T-helper 2 cell treated with Interferon-gamma antibody and Interleukin-4, amounts not matched to agents 5 μg/mL and 100 μg/mL, for 36 hours (primary cell): ENCODE measurements around the gene CORO2B.

Experiments used
- DNase-seq: peaks from one replicate; pipeline ENCODE4 v3.0.0; 2021; ENCODE audit warnings: low spot score
- H3K27ac Mint-ChIP-seq: one replicate; pipeline ENCODE4 v1.8.0; 2021; ENCODE audit warnings: mild to moderate bottlenecking, mixed read lengths
- H3K27me3 Mint-ChIP-seq: one replicate; pipeline ENCODE4 v1.8.0; 2021; ENCODE audit warnings: low read depth, mixed read lengths
- H3K36me3 Mint-ChIP-seq: one replicate; pipeline ENCODE4 v1.8.0; 2021; ENCODE audit warnings: low read depth, mixed read lengths
- H3K4me1 Mint-ChIP-seq: one replicate; pipeline ENCODE4 v1.8.0; 2021; ENCODE audit warnings: low read depth, mixed read lengths
- H3K4me3 Mint-ChIP-seq: one replicate; pipeline ENCODE4 v1.8.0; 2022; ENCODE audit warnings: mild to moderate bottlenecking, moderate library complexity, mixed read lengths
- H3K9me3 Mint-ChIP-seq: one replicate; pipeline ENCODE4 v1.8.0; 2021; ENCODE audit warnings: mixed read lengths

Gene CORO2B

DNA sequence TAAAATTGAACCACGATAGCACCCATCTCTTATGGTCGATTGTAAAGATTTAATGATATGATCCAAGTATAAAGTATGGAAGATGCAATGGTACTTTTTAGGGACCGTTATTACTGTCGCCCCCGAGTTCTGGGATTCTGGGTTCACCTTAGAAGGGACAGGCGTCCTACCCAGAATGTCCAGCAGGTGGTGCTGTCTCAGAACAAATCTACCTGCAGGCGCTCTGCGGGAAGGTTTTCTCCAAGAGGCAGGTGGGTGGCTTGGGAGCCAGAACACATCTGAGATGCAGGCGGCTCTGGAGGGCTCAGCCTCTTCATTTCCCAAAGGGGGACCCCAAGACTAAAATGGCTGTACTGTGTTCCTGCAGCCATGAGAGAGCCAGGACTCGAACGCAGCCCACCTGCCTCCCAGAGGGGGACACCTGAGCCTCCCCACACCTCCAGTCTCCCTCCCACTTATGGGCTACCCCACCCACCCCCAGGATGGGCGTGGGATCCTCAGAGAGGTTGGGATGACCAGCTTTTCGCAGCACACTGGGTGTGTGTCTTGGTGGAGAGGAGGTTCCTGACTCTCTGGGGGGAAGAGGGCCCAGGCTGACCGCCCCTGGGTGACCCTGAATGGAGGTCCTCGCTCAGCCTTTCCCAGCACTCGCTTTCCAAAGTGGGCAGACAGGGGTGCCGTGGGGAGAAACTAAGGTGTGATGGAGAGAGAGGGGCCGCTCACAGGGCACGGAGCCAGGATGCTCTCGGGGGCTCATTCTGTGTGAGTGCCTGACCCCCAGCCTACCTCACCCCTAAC, 28.1 kb upstream of the CORO2B start:
- H3K4me1 Mint-ChIP-seq = no peaks in the 10 kb centered on the region
- H3K27me3 Mint-ChIP-seq = peaks cover 18% of the 10 kb centered on the region
- peak; percentile 51 for DNase-seq
- H3K9me3 Mint-ChIP-seq = no peaks in the 10 kb centered on the region
- H3K4me3 Mint-ChIP-seq = no peak overlapping the region
- no peaks in the 10 kb centered on the region for H3K36me3 Mint-ChIP-seq
- no peak overlapping the region for H3K27ac Mint-ChIP-seq

DNA sequence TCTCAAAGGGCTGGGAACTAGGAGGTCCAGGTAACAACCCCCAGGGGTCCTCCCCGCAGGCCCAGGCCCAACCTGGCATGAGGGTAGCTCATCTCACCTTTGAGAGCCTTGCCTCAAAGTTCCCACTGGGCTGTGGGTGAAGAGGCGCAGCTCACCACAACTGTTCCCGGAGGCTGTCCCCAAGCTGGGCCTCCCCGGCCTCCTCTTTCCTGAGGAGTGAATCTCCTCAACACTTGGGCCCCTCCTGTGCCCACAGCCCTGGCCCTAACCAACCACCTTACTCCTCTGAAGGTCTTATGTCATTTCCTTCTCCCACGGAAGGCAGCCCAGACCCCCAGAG, 27.5 kb upstream of the CORO2B start:
- H3K27ac Mint-ChIP-seq = no peak overlapping the region
- peaks cover 18% of the 10 kb centered on the region for H3K27me3 Mint-ChIP-seq
- no peak for DNase-seq
- no peak overlapping the region for H3K4me3 Mint-ChIP-seq
- no peaks in the 10 kb centered on the region for H3K9me3 Mint-ChIP-seq
- no peaks in the 10 kb centered on the region for H3K36me3 Mint-ChIP-seq
- H3K4me1 Mint-ChIP-seq = no peaks in the 10 kb centered on the region

DNA sequence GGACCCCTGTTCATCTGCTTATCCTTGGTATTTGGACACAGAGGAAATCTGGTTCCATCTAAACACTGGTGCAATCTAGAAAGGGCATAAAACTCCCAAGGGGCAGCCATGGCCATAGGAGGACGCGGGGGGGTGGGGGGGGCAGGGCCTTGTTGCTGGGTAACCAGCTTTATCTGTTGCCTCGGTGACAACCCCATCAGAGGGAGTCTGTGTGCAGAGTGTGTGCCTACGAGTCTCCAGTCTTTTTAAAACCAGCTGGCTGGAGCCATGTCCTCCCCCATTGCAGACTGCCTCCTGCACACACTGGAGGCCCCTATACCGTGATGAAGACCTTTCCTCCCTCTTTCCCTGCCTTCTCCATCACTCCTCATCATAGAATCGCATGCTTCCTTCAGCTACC, 26.4 kb upstream of the CORO2B start:
- Mint-ChIP-seq H3K4me1 (no peaks in the 10 kb centered on the region), H3K9me3 (no peaks in the 10 kb centered on the region), H3K4me3 (no peak overlapping the region), H3K27ac (no peak overlapping the region), H3K27me3 (peaks cover 22% of the 10 kb centered on the region), H3K36me3 (no peaks in the 10 kb centered on the region)
- no peak for DNase-seq

DNA sequence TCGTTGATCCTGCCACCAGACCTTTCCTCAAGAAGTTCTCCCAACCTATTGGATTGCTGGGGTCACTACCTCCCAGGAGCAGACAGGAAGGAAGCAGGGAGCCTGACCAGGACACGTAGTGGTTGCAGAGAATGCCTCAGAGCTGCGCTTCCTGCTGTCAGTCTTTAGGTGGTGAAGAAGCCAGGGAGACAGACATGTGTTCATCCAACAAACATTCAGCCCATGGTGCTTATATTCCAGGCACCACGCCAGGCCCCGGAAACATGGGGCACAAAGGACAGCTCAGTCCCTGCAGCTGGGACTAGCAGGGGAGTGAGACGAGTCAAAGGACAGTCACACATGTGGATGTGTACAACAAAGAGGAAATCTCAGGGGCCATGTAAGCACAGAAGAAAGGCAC, 26.0 kb upstream of the CORO2B start:
- H3K36me3 Mint-ChIP-seq = no peaks in the 10 kb centered on the region
- no peaks in the 10 kb centered on the region for H3K9me3 Mint-ChIP-seq
- peak; percentile 2 for DNase-seq
- H3K27me3 Mint-ChIP-seq = peaks cover 23% of the 10 kb centered on the region
- no peak overlapping the region for H3K27ac Mint-ChIP-seq
- H3K4me1 Mint-ChIP-seq = no peaks in the 10 kb centered on the region
- no peak overlapping the region for H3K4me3 Mint-ChIP-seq

DNA sequence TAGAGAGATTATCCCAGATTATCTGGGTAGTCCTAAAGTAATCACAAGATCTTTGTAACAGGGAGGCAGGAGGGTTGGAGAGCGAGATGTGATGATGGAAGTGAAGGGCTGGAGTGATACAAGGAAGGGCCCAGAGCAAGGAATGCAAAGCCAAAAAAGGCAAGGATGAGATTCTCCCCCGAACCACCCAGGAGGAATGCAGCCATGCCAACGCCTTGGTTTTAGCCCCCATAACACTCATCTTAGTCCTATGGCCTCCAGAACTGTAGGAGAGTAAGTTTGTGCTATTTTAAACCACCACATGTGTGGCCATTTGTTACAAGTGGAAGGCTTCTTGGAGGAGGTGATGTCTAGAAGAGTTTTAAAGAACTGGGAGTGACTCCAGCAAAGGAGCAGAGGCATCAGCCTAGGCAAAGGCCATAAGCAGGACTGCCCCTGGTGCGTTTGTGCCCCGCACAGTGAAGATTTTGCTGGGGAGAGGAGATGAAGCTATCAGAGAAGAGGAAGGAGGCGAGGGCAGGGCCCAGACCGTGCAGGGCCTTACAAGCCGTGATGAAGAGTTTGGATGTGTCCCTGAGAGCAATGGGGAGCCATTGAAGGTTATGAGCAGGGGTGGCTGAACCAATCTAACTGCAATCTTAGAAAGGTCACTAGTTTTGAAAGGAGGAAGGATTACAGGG, 25.3 kb upstream of the CORO2B start:
- no peak for DNase-seq
- no peaks in the 10 kb centered on the region for H3K4me1 Mint-ChIP-seq
- H3K36me3 Mint-ChIP-seq = no peaks in the 10 kb centered on the region
- H3K27ac Mint-ChIP-seq = no peak overlapping the region
- H3K9me3 Mint-ChIP-seq = no peaks in the 10 kb centered on the region
- H3K4me3 Mint-ChIP-seq = no peak overlapping the region
- H3K27me3 Mint-ChIP-seq = peaks cover 26% of the 10 kb centered on the region

DNA sequence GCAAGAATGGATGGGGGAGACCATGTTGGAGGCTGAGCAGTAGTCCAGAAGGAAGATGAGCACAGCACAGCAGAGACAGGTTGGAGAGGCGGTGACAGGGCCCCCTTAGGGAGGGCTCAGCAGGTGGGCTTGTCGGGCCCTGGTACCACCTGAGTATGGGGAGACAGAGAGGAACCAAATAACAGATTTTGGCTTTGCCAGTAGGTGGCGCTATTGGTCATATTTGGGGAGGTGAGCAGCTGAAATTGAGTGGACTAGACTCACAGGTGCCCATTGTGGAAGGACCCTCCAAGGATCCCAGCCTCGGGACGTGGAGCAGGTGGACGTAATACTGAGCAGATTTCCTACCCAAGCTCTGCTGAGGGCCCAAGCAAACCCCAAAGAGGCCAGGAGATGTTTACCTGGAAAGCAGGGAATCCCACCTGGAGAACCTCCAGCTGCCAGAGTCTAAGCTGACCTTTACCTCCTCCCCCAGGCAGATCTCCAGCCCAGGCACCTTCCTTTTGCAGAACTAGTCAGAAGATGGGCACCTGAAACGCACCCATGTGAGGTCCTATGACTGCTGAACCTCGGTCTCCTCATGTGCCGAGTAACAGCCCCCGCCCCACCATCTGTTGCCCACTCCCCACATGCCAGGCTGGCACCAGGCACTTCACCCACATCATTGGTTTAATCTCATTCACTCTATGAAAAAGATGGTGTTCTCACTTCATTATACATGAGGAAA, 24.6 kb upstream of the CORO2B start:
- no peak overlapping the region for H3K27ac Mint-ChIP-seq
- peaks cover 30% of the 10 kb centered on the region for H3K27me3 Mint-ChIP-seq
- no peaks in the 10 kb centered on the region for H3K36me3 Mint-ChIP-seq
- peak; percentile 46 for DNase-seq
- H3K4me3 Mint-ChIP-seq = no peak overlapping the region
- no peaks in the 10 kb centered on the region for H3K9me3 Mint-ChIP-seq
- peaks cover 6% of the 10 kb centered on the region for H3K4me1 Mint-ChIP-seq

DNA sequence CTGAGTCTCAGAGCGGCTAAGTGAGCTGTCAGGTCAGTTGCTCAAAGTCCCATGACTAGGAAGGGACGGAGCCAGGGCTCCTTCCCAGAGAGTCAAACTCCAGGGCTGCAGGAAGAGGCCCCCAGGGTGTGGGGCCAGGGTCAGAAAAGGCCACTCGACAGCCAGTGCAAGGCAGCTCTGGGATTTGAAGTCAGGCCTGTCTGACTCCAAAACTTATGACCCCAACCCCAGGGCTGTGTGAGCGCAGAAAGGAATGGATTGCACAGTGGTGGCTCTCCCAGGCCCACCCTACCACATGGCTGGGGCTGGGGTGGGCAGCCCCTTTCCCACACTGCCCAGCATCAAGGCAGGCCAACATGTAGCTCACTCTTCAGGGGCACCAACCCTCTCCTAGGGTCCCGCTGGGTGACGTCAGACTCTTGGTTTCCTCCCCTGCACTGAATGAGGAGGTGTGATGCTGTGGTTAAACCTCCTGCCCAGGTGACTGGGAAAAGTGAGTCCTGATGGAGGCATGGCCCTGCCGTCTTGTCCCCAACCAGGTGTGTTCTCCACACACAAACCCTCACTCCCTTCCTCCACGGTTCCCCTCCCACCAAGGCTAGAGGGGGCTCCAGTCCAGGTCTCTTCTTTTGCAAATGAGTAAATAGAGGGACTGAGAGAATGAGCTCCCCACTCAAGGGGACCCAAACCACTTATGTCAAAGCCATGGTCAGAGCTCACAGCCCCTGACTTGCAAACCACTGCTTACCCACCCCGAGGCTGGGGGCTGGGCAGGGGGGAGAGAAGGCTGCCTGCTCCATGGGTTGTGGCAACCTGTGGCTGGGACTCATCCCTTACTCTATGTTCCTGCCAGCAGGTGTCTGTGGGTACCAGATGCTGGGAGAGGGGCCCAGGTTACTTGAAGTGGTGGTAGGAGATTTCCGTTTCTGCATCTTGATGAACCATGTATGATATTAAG, 23.8 kb upstream of the CORO2B start:
- no peak overlapping the region for H3K4me3 Mint-ChIP-seq
- H3K4me1 Mint-ChIP-seq = peaks cover 12% of the 10 kb centered on the region
- no peak for DNase-seq
- H3K27ac Mint-ChIP-seq = no peak overlapping the region
- H3K36me3 Mint-ChIP-seq = no peaks in the 10 kb centered on the region
- H3K9me3 Mint-ChIP-seq = no peaks in the 10 kb centered on the region
- H3K27me3 Mint-ChIP-seq = peaks cover 35% of the 10 kb centered on the region

DNA sequence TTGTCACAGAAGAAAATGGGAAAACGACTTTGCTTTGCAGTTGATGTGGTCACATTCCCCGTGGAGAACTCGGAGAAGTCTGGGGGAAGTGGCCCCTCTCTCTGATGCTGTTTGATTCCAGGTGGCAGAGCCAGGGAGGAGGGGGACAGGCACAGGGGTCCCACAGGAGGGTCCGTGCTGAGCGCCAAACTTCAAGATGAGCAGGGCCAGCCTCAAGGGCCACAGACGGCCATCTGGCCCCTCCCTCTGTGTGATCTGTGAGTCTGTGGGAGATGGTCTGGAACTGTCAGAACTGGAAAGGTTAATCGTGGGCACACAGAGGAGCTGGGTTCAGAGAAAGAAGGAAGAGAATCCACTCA, 23.1 kb upstream of the CORO2B start:
- no peak for DNase-seq
- Mint-ChIP-seq H3K36me3 (no peaks in the 10 kb centered on the region), H3K4me1 (peaks cover 12% of the 10 kb centered on the region), H3K9me3 (no peaks in the 10 kb centered on the region), H3K27ac (no peak overlapping the region), H3K27me3 (peaks cover 38% of the 10 kb centered on the region), H3K4me3 (no peak overlapping the region)

DNA sequence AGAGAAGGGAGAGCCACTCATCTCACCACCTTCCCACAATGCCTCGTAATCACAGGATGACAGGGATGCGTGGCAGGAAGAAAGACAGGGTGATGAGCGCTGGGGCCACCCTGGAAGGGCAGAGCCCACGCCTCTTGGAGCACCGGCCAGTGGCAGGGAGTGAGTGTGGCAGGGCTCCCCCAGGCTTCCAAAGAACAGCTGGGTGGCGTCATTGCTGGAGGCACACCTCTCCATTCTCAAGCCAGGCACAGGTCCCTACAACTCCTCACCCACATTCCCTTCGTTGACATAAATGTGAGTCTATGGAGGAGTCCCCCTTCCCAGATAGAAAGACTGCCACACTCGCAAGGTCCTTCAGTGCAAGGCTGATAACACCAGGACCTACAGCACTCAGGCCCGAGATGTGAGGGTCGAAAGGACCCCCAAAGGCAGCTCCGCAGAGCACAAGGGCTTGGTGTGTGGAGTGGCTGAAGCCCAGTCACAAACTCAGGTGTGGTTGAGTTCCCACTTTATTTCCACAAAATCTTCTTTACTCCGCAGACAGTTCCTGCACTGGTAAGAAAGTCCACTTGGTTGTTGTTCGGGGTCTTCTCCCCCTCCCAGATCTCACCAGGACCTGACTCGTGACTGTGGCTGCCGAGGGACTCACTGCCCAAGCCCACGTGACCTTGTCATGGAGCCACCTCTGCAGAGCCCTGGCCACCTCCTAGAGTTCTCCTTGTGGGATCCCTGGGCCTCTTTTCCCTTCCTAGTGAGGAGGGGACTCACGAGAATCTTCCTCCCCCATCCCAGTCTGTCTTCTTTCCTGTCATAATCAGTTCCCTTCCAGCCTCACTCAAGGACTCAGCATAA, 22.4 kb upstream of the CORO2B start:
- Mint-ChIP-seq H3K9me3 (no peaks in the 10 kb centered on the region), H3K36me3 (no peaks in the 10 kb centered on the region), H3K27ac (no peak overlapping the region), H3K4me1 (peaks cover 12% of the 10 kb centered on the region), H3K4me3 (no peak overlapping the region), H3K27me3 (peaks cover 44% of the 10 kb centered on the region)
- DNase-seq = no peak

DNA sequence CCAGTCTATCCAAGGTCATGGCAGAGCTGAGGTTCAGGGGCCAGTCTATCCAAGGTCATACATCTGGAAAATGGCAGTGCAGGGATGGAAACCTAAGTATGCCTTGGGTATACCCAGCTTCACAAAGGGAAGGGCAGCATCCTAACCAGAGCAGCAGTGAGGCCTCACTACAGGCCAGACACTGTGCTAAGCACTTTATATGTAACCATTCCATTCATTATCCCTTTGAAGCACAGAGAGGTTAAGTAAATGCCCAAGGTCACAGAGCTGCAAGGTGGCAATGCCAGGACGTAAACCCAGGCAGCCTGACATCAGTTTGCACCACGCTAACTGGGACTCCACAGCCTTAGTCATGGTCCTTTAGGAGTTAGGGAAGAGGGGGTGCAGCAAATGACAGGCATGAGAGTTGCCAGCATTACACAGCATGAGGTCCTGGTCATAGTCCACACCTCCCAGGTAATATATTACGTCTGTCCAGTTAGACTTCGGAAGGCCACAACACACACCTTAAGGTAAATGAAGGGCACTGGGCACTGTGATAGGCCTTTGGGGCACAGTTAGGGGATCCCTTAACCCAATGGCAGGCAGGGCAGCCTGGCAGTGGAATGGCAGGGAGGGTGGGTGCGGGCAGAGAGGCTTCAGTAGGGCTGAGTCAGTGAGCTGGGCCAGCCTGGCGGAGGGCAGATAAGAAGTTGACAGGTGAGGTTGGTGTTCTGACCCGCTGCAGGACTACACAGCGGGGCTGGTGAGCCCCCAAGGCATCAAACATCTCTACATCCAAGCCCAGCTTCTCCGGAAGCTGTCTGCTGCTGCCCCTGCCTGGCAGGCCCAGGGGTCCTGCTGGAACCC, 21.1 kb upstream of the CORO2B start:
- H3K36me3 Mint-ChIP-seq = no peaks in the 10 kb centered on the region
- DNase-seq = no peak
- H3K4me1 Mint-ChIP-seq = peaks cover 12% of the 10 kb centered on the region
- no peak overlapping the region for H3K4me3 Mint-ChIP-seq
- H3K27ac Mint-ChIP-seq = no peak overlapping the region
- H3K9me3 Mint-ChIP-seq = no peaks in the 10 kb centered on the region
- peaks cover 41% of the 10 kb centered on the region for H3K27me3 Mint-ChIP-seq

DNA sequence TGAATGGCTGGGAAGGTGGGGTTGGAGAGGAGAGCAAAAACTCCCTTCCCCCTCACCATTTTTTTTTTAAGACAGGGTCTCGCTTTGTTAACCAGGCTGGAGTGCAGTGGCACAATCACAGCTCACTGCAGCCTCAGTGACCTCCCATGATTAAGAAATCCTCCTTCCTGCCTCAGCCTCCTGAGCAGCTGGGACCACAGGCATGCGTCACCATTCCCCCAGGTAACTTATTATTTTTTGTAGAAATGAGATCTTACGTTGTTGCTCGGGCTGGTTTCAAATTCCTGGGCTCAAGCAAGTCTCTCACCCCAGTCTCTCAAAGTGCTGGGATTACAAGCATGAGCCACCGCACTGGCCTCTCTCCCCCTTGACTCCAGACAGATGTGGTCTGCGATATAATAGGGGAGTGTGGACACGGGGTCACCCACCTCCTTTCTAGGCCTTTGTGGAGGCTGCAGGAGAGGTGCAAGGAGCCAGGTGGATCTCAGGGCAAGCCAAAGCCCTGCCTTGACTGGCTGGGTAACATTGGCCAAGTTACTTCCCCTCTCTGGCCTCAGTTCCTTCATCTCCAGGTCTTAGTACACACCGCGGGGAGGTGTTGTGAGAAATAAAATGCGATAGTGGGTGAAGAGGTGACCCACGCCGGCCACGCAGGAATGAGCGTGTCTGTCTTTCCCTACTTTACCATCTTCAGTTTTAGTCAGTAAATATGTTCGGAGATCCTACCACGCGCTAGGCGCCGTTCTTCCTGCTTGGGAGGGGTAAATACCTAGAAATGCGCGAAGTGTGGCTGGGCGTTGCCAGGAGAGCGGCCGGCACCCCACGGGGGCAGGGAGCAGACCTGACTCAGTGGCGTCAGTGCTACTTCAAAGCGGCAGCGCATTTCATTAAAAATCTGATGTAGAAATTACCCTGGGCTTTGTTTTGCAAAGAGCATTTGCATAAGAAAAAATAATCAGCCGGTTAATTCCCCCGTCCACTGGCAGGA, 20.2 kb upstream of the CORO2B start:
- Mint-ChIP-seq H3K27me3 (peaks cover 44% of the 10 kb centered on the region), H3K9me3 (no peaks in the 10 kb centered on the region), H3K36me3 (no peaks in the 10 kb centered on the region), H3K4me3 (peak overlapping the region; percentile 74), H3K4me1 (peaks cover 12% of the 10 kb centered on the region), H3K27ac (no peak overlapping the region)
- DNase-seq = no peak
